ENCODE measurements around the gene NOP58. TPM values are rescaled to one million over a fixed set of nuclear protein-coding genes. Genes with fewer than 3 reads are reported as not detected.

The NOP58 gene
- total and polyA plus RNA-seq, 2 of the 4 experiments (the other 2 are of a cell fraction): 45.3 to 54.0 TPM

- peak overlapping the region; percentile 16; the same call in 1 of the 2 replicates for H4K91ac ChIP-seq (ENCODE audit: insufficient read depth, low read depth, low read length)
- peaks cover 6% of the 10 kb centered on the region for H3K9me1 ChIP-seq (ENCODE audit: insufficient read depth, low read length)
- no peak overlapping the region; the same call in 1 of the 2 replicates for H3K18ac ChIP-seq (ENCODE audit: low read depth, low read length)
- H3K23ac ChIP-seq (ENCODE audit: low read depth, low read length): peak overlapping the region; percentile 53
- peak overlapping the region; percentile 73 for H3K9ac ChIP-seq (ENCODE audit: low read depth, low read length)
- peak overlapping the region; percentile 89 for H3K27ac ChIP-seq (ENCODE audit: insufficient read depth, low read length)
- peak overlapping the region; percentile 98 for H3K4me3 ChIP-seq (ENCODE audit: insufficient read depth, low read depth, low read length)
- H3K36me3 ChIP-seq (ENCODE audit: control insufficient read depth, insufficient read depth, low read length): peaks cover 3% of the 10 kb centered on the region; the same call in 1 of the 2 replicates
- H3K4ac ChIP-seq (ENCODE audit: low read depth, low read length): peak overlapping the region; percentile 47; the same call in 1 of the 2 replicates
- peak overlapping the region; percentile 85 for H2AK9ac ChIP-seq (replicated peaks; ENCODE audit: low read depth, low read length, poor library complexity)
- peak overlapping the region; percentile 73 for H3K4me2 ChIP-seq (ENCODE audit: low read depth, low read length)
- peak overlapping the region; percentile 60 for H4K5ac ChIP-seq (ENCODE audit: low read depth, low read length)
- ChIA-PET CTCF (interaction anchor here (0.6 kb wide), 1 partner anchor 8 kb away, joined by 3 read pairs; no protein-coding TSS in a partner anchor), POLR2A (ENCODE audit: unreplicated experiment) (no interaction called here)
- DNase-seq: peak; percentile 60
- peak overlapping the region; percentile 100 for H2AFZ ChIP-seq (replicated peaks; ENCODE audit: low read length, poor library complexity)
- peaks cover 0 to 23% of the 10 kb centered on the region in 2 experiments; a peak in 2 of 4 replicates for H3K79me1 ChIP-seq (ENCODE audit: low read depth in 1 of 2, low read length in 2 of 2)
- no peak overlapping the region for H2BK15ac ChIP-seq (ENCODE audit: low read depth, low read length)
- H3K27me3 ChIP-seq (ENCODE audit: control insufficient read depth, insufficient read depth, low read length): no peaks in the 10 kb centered on the region
- peak overlapping the region; percentile 27; the same call in 1 of the 2 replicates for H2AK5ac ChIP-seq (ENCODE audit: low read depth, low read length)
- BruUV-seq (replicated peaks): no TSS peak
- dilution Hi-C loops (cut with HindIII; ENCODE audit: low sequenced_read_pairs, unreplicated experiment): no loop called here
- peaks cover 44% of the 10 kb centered on the region for H4K20me1 ChIP-seq (ENCODE audit: insufficient read depth, low read length)
- intact Hi-C loops (cut with micrococcal nuclease): no loop called here
- no peak overlapping the region for H2BK120ac ChIP-seq (ENCODE audit: low read depth, low read length)
- peak overlapping the region; percentile 53 for H3K56ac ChIP-seq (ENCODE audit: extremely low read depth, insufficient read depth, low read length)
- H3K4me1 ChIP-seq (ENCODE audit: control insufficient read depth, insufficient read depth, low read length): peaks cover 3% of the 10 kb centered on the region
- no peaks in the 10 kb centered on the region for H3K9me3 ChIP-seq (ENCODE audit: control insufficient read depth, insufficient read depth, low read length)
- H2BK5ac ChIP-seq (ENCODE audit: low read depth, low read length, poor library complexity, severe bottlenecking): peak overlapping the region; percentile 64
- in situ Hi-C loops (cut with MboI; ENCODE audit: low sequenced_read_pairs): no loop called here
- no peak overlapping the region for H2BK20ac ChIP-seq (ENCODE audit: low read depth, low read length)
- WGBS, 2 experiments (ENCODE audit: extremely low coverage in 2 of 2, insufficient read length in 1 of 2): 2% methylated on average over 9 of the region's 30 CpGs; no CpG with 5 or more reads in 1 of the 2 experiments
- H4K8ac ChIP-seq (ENCODE audit: low read depth in 2 of 2, low read length in 2 of 2): peak overlapping the region in 1 of 2 experiments; percentile 38; a peak in 1 of 4 replicates
- TF ChIP-seq BHLHE40 (IDR thresholded peaks at IDR 0.05; ENCODE audit: low read depth, low read length) (no peak), SMC3 (IDR thresholded peaks at IDR 0.05; ENCODE audit: low read depth, low read length) (0 out of 2 replicates have a peak, but pooled peaks have one; percentile 2), RCOR1 (IDR thresholded peaks at IDR 0.05; ENCODE audit: insufficient replicate concordance, low read length) (no peak), MAZ (IDR thresholded peaks at IDR 0.05; ENCODE audit: borderline replicate concordance, low read depth, low read length) (no peak), CHD1 (IDR thresholded peaks at IDR 0.05; ENCODE audit: low read depth, low read length) (no peak), RFX5 (IDR thresholded peaks at IDR 0.05; ENCODE audit: low read depth, low read length) (no peak), MXI1 (IDR thresholded peaks at IDR 0.05; ENCODE audit: borderline replicate concordance, low read depth, low read length) (no peak), USF2 (IDR thresholded peaks at IDR 0.05; ENCODE audit: low read depth, low read length) (no peak), MAFK (IDR thresholded peaks at IDR 0.05; ENCODE audit: low read depth, low read length) (no peak), CTCF (conservative IDR thresholded peaks at IDR 0.05; ENCODE audit: low read depth, low read length) (no peak), ELK1 (IDR thresholded peaks at IDR 0.05; ENCODE audit: borderline replicate concordance, low read depth, low read length) (no peak), NFE2L2 (IDR thresholded peaks at IDR 0.05; ENCODE audit: low read depth, low read length) (no peak), FOS (IDR thresholded peaks at IDR 0.05; ENCODE audit: low read depth, low read length) (no peak), CEBPB (IDR thresholded peaks at IDR 0.05; ENCODE audit: low read depth, low read length) (no peak), RAD21 (IDR thresholded peaks at IDR 0.05; ENCODE audit: low read length) (no peak), POLR2A (IDR thresholded peaks at IDR 0.05; ENCODE audit: low read depth, low read length) (peak; percentile 37)
- ATAC-seq (ENCODE audit: low read depth): peak; percentile 70
- peak overlapping the region; percentile 16; the same call in 1 of the 2 replicates for H3K14ac ChIP-seq (replicated peaks; ENCODE audit: low read depth, low read length)
These were observed 27.8 kb upstream of the NOP58 start for GRCh38 chr2:202237787-202238233.

All from IMR-90 (cell line).